Kidney capillary endothelial cell (primary cell): Measurements from ENCODE around the gene GNPNAT1.
"Not testable (repeated sequence)": the region's sequence is repeated elsewhere in the genome, so short reads cannot be mapped to it uniquely, and the experiment has no call there.

Experiments used
- DNase-seq: peaks from one replicate; pipeline ENCODE4 v3.0.0-alpha.2; 2018; ENCODE audit warnings: low spot score

GNPNAT1 gene

GRCh38 chr14:52729585-52729924 lies 61.9 kb downstream of the GNPNAT1 start:
- DNase-seq = no peak

DNA sequence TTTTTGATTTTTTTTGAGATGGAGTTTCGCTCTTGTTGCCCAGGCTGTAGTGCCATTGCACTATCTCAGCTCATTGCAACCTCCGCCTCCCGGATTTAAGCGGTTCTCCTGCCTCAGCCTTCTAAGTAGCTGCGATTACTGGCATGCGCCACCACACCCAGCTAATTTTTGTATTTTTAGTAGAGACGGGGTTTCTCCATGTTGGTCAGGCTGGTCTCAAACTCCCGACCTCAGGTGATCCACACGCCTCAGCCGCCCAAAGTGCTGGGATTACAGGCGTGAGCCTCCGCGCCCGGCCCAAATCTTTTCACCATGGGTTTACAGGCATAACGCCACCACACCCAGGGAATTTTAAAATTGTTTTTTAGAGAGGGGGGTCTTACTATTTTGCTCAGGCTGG lies 62.4 kb downstream of the GNPNAT1 start:
- DNase-seq = not testable (repeated sequence)

DNA sequence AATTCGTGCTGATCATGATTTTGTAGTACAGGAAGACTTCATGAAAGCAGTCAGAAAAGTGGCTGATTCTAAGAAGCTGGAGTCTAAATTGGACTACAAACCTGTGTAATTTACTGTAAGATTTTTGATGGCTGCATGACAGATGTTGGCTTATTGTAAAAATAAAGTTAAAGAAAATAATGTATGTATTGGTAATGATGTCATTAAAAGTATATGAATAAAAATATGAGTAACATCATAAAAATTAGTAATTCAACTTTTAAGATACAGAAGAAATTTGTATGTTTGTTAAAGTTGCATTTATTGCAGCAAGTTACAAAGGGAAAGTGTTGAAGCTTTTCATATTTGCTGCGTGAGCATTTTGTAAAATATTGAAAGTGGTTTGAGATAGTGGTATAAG lies 63.9 kb downstream of the GNPNAT1 start:
- not testable (repeated sequence) for DNase-seq
